Measurements from ENCODE around the gene GPR108.

- TF ChIP-seq FOXK2 (IDR thresholded peaks at IDR 0.05) (no peak), HDGF (IDR thresholded peaks at IDR 0.05; ENCODE audit: borderline replicate concordance) (no peak), SP1 (IDR thresholded peaks at IDR 0.05) (no peak), FOXM1 (IDR thresholded peaks at IDR 0.05; ENCODE audit: borderline replicate concordance) (no peak), ARNT (IDR thresholded peaks at IDR 0.05) (no peak), TARDBP (IDR thresholded peaks at IDR 0.05) (no peak), LEF1 (IDR thresholded peaks at IDR 0.05; ENCODE audit: borderline replicate concordance) (no peak), ELF4 (IDR thresholded peaks at IDR 0.05) (no peak), PKNOX1 (IDR thresholded peaks at IDR 0.05) (no peak), FOXA1 (IDR thresholded peaks at IDR 0.05) (no peak), ZNF384 (IDR thresholded peaks at IDR 0.05) (no peak), BHLHE40 (IDR thresholded peaks at IDR 0.05; ENCODE audit: borderline replicate concordance) (no peak), SUZ12 (IDR thresholded peaks at IDR 0.05) (no peak), L3MBTL2 (conservative IDR thresholded peaks at IDR 0.05) (no peak)
These were observed 53.4 kb downstream of the GPR108 start for GRCh38 chr19:6683971-6684370.
